NCI-H2029 treated with DMSO at 0.1 percent for 48 hours (cell line): Measurements from ENCODE around the gene NFIA.
"Not testable (repeated sequence)": the region's sequence is repeated elsewhere in the genome, so short reads cannot be mapped to it uniquely, and the experiment has no call there.

ENCODE experiments used
- DNase-seq: peaks from one replicate; lab custom pipeline; 2025; lab: John Stamatoyannopoulos, UW

Gene NFIA

GRCh38 chr1:61102041-61102440 lies 19.7 kb downstream of the NFIA start:
- peak; percentile 86 for DNase-seq

GRCh38 chr1:61102621-61103020 lies 20.3 kb downstream of the NFIA start:
- no peak for DNase-seq

- DNase-seq, result no peak
Measured at GRCh38 chr1:61104220-61104671, 21.9 kb downstream of the NFIA start.

GRCh38 chr1:61107638-61108037 lies 25.3 kb downstream of the NFIA start:
- DNase-seq, result no peak

GRCh38 chr1:61109158-61109557 lies 26.8 kb downstream of the NFIA start:
- no peak for DNase-seq

- DNase-seq, result no peak
Measured at GRCh38 chr1:61109910-61110309, 27.5 kb downstream of the NFIA start.

GRCh38 chr1:61110554-61110953 lies 28.2 kb downstream of the NFIA start:
- DNase-seq, result no peak

- no peak for DNase-seq
Measured at GRCh38 chr1:61111084-61112004, 29.0 kb downstream of the NFIA start.

GRCh38 chr1:61114178-61114870 lies 32.0 kb downstream of the NFIA start:
- no peak for DNase-seq

- no peak for DNase-seq
Measured at GRCh38 chr1:61115436-61115835, 33.1 kb downstream of the NFIA start.

- no peak for DNase-seq
Measured at GRCh38 chr1:61116421-61116820, 34.1 kb downstream of the NFIA start.

GRCh38 chr1:61117283-61117682 lies 34.9 kb downstream of the NFIA start:
- DNase-seq, result no peak

GRCh38 chr1:61119085-61119484 lies 36.7 kb downstream of the NFIA start:
- peak; percentile 80 for DNase-seq

- no peak for DNase-seq
Measured at GRCh38 chr1:61120246-61120840, 38.0 kb downstream of the NFIA start.

GRCh38 chr1:61120998-61121397 lies 38.6 kb downstream of the NFIA start:
- peak; percentile 73 for DNase-seq

- no peak for DNase-seq
Measured at GRCh38 chr1:61121631-61122030, 39.3 kb downstream of the NFIA start.

- DNase-seq, result no peak
Measured at GRCh38 chr1:61122389-61122788, 40.0 kb downstream of the NFIA start.

- no peak for DNase-seq
Measured at GRCh38 chr1:61123326-61123725, 41.0 kb downstream of the NFIA start.

GRCh38 chr1:61124078-61124477 lies 41.7 kb downstream of the NFIA start:
- peak; percentile 80 for DNase-seq

- DNase-seq, result peak; percentile 74
Measured at GRCh38 chr1:61124696-61125095, 42.3 kb downstream of the NFIA start.

- DNase-seq, result peak; percentile 97
Measured at GRCh38 chr1:61125263-61125662, 42.9 kb downstream of the NFIA start.

GRCh38 chr1:61125895-61126294 lies 43.5 kb downstream of the NFIA start:
- DNase-seq, result no peak

GRCh38 chr1:61126843-61127242 lies 44.5 kb downstream of the NFIA start:
- not testable (repeated sequence) for DNase-seq
